Tibial nerve (tissue), 4 donors: ENCODE measurements around the gene ABHD5. TPM values are rescaled to one million over a fixed set of nuclear protein-coding genes. Genes with fewer than 3 reads are reported as not detected.

Source experiments
- DNase-seq, 2 donors: peaks; one replicate each; pipeline ENCODE4 v3.0.0-alpha.2; 2019; ENCODE audit warnings: low spot score in 2 of 2
- H3K27ac ChIP-seq, 4 donors: fragments of 200-600 bp; sonication (generic) in 3 of 4; one replicate each; pipeline ENCODE4 v1.5.1; 2017 to 2019; ENCODE audit warnings: mild to moderate bottlenecking in 1 of 4
- H3K27me3 ChIP-seq, 2 donors: fragments of 200-600 bp; sonication (generic) in 1 of 2; one replicate each; pipeline versions ENCODE4 v1.5.1 to v1.6.0; 2017 to 2019
- H3K36me3 ChIP-seq, 3 donors: fragments of 200-600 bp; sonication (generic); one replicate each; pipeline ENCODE4 v1.5.1; 2018 to 2019
- H3K4me1 ChIP-seq, 4 donors: fragments of 200-600 bp; sonication (generic) in 3 of 4; one replicate each; pipeline ENCODE4 v1.5.1; 2017 to 2019
- H3K4me3 ChIP-seq, 4 donors: fragments of 200-600 bp; sonication (generic) in 3 of 4; one replicate each; pipeline ENCODE4 v1.5.1; 2017 to 2019; ENCODE audit warnings: mild to moderate bottlenecking in 1 of 4, moderate library complexity in 1 of 4
- H3K9me3 ChIP-seq, 4 donors: fragments of 200-600 bp; sonication (generic) in 3 of 4; one replicate each; pipeline ENCODE4 v1.5.1; 2017 to 2019
- EP300 ChIP-seq, 2 donors: sonication (generic); formaldehyde crosslinking; IDR thresholded peaks; one replicate each; pipeline ENCODE4 v1.6.1; 2017; ENCODE audit warnings: antibody characterized with exemption in 2 of 2, mild to moderate bottlenecking in 1 of 2
- POLR2A ChIP-seq, 2 donors: fragments of 450-650 bp; IDR thresholded peaks; one replicate each; pipeline ENCODE4 v1.6.1; 2017; ENCODE audit warnings: antibody characterized with exemption in 2 of 2, mild to moderate bottlenecking in 2 of 2, moderate library complexity in 2 of 2
- WGBS, 2 donors: methylation state at CpG; one replicate each; pipeline ENCODE4 v1.1.5; 2018; 5-methylcytosine and 5-hydroxymethylcytosine counted together
- total RNA-seq, 4 donors: library from RNA; depleted of rRNA; stranded (reverse); fragments of >200 nt; gene quantifications; one replicate each; pipeline ENCODE4 v1.1.0, GENCODE V29; 2016
- TF ChIP-seq, protein P1 (sequence below), 5 experiments: fragments of 200-600 bp in 3 of 5; fragments of 450-650 bp in 2 of 5; sonication (generic) in 3 of 5; IDR thresholded peaks; one replicate each; pipeline ENCODE4 v1.5.1; 2016 to 2019; ENCODE audit warnings: antibody characterized with exemption in 5 of 5, mild to moderate bottlenecking in 3 of 5, moderate library complexity in 2 of 5

Gene ABHD5
- total RNA-seq, 4 donors from 2014 or later = 21.6 to 29.7 (median 29.0) TPM

GRCh38 chr3:43732747-43733425 is 42.1 kb downstream of the ABHD5 start:
- H3K27me3 ChIP-seq = no peaks in the 10 kb centered on the region
- peaks cover 0 to 16% (median 3%) of the 10 kb centered on the region in 4 donors for H3K4me1 ChIP-seq
- H3K4me3 ChIP-seq = no peak overlapping the region
- WGBS, 2 donors = 88 to 93% methylated on average over 6 of the region's 6 CpGs
- no peak for DNase-seq
- H3K36me3 ChIP-seq = peaks cover 0 to 14% (median 0%) of the 10 kb centered on the region in 3 donors
- no peak overlapping the region for H3K27ac ChIP-seq
- H3K9me3 ChIP-seq = no peaks in the 10 kb centered on the region
- TF ChIP-seq, protein P1, sequence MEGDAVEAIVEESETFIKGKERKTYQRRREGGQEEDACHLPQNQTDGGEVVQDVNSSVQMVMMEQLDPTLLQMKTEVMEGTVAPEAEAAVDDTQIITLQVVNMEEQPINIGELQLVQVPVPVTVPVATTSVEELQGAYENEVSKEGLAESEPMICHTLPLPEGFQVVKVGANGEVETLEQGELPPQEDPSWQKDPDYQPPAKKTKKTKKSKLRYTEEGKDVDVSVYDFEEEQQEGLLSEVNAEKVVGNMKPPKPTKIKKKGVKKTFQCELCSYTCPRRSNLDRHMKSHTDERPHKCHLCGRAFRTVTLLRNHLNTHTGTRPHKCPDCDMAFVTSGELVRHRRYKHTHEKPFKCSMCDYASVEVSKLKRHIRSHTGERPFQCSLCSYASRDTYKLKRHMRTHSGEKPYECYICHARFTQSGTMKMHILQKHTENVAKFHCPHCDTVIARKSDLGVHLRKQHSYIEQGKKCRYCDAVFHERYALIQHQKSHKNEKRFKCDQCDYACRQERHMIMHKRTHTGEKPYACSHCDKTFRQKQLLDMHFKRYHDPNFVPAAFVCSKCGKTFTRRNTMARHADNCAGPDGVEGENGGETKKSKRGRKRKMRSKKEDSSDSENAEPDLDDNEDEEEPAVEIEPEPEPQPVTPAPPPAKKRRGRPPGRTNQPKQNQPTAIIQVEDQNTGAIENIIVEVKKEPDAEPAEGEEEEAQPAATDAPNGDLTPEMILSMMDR (IDR thresholded peaks at IDR 0.05) = no peak
- TF ChIP-seq EP300 (IDR thresholded peaks at IDR 0.05) (no peak), POLR2A (IDR thresholded peaks at IDR 0.05) (no peak)

- TF ChIP-seq POLR2A (IDR thresholded peaks at IDR 0.05) = no peak
- TF ChIP-seq EP300 (IDR thresholded peaks at IDR 0.05) = no peak
- TF ChIP-seq, protein P1 (IDR thresholded peaks at IDR 0.05) = no peak
- Histone ChIP-seq H3K36me3 (peaks cover 0 to 10% (median 0%) of the 10 kb centered on the region in 3 donors), H3K4me3 (no peak overlapping the region), H3K9me3 (no peaks in the 10 kb centered on the region), H3K27ac (no peak overlapping the region), H3K4me1 (peaks cover 0 to 16% (median 3%) of the 10 kb centered on the region in 4 donors), H3K27me3 (no peaks in the 10 kb centered on the region)
- 46 to 48% methylated on average over 5 to 6 of the region's 6 CpGs for WGBS, 2 donors
- no peak for DNase-seq
These were observed 43.0 kb downstream of the ABHD5 start for GRCh38 chr3:43733459-43734384.

GRCh38 chr3:43734685-43735084 is 43.9 kb downstream of the ABHD5 start:
- TF ChIP-seq EP300 (IDR thresholded peaks at IDR 0.05) (no peak), POLR2A (IDR thresholded peaks at IDR 0.05) (no peak)
- TF ChIP-seq, protein P1 (IDR thresholded peaks at IDR 0.05) = no peak
- H3K4me3 ChIP-seq = no peak overlapping the region
- peaks cover 0 to 8% (median 0%) of the 10 kb centered on the region in 3 donors for H3K36me3 ChIP-seq
- no peak for DNase-seq
- no peaks in the 10 kb centered on the region for H3K27me3 ChIP-seq
- H3K9me3 ChIP-seq = no peaks in the 10 kb centered on the region
- WGBS, 2 donors = 73 to 76% methylated on average over 2 of the region's 2 CpGs
- no peak overlapping the region for H3K27ac ChIP-seq
- peaks cover 0 to 16% (median 3%) of the 10 kb centered on the region in 4 donors for H3K4me1 ChIP-seq

GRCh38 chr3:43735618-43736017 is 44.9 kb downstream of the ABHD5 start:
- DNase-seq = no peak
- no peak overlapping the region for H3K27ac ChIP-seq
- peaks cover 0 to 4% (median 0%) of the 10 kb centered on the region in 3 donors for H3K36me3 ChIP-seq
- H3K4me3 ChIP-seq = no peak overlapping the region
- H3K4me1 ChIP-seq = peaks cover 0 to 16% (median 3%) of the 10 kb centered on the region in 4 donors
- TF ChIP-seq, protein P1 (IDR thresholded peaks at IDR 0.05) = no peak
- TF ChIP-seq EP300 (IDR thresholded peaks at IDR 0.05) = no peak
- TF ChIP-seq POLR2A (IDR thresholded peaks at IDR 0.05) = no peak
- no peaks in the 10 kb centered on the region for H3K9me3 ChIP-seq
- H3K27me3 ChIP-seq = no peaks in the 10 kb centered on the region
- WGBS, 2 donors = 82 to 96% methylated on average over 4 of the region's 4 CpGs
